ENCODE results near the gene DDN. TPM values are rescaled to one million over a fixed set of nuclear protein-coding genes. Genes with fewer than 3 reads are reported as not detected.

DDN gene
- total RNA-seq, 1 donor: under 0.01 TPM

DNA sequence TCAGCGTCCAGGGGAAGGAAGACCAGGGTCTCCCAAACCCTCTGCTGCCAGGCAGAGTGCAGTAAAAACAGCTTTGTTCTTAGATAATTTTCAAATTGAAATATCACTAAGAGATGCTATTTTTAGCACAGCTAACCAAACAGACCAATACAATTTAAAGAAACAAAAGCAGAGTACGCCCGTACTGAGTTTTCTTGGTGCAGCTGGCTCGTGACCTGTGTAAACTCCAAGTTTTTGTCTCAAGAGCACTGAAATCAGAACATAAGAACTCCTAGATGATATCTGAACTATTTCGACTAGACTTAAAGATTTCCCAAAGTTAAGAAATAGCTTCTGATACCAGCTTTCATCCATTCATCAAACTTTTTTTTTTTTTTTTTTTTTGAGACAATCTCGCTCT, 52.2 kb downstream of the DDN start:
- no peak overlapping the region for H3K4me3 ChIP-seq (ENCODE audit: low read depth, low read length)
- TF ChIP-seq, protein P1, sequence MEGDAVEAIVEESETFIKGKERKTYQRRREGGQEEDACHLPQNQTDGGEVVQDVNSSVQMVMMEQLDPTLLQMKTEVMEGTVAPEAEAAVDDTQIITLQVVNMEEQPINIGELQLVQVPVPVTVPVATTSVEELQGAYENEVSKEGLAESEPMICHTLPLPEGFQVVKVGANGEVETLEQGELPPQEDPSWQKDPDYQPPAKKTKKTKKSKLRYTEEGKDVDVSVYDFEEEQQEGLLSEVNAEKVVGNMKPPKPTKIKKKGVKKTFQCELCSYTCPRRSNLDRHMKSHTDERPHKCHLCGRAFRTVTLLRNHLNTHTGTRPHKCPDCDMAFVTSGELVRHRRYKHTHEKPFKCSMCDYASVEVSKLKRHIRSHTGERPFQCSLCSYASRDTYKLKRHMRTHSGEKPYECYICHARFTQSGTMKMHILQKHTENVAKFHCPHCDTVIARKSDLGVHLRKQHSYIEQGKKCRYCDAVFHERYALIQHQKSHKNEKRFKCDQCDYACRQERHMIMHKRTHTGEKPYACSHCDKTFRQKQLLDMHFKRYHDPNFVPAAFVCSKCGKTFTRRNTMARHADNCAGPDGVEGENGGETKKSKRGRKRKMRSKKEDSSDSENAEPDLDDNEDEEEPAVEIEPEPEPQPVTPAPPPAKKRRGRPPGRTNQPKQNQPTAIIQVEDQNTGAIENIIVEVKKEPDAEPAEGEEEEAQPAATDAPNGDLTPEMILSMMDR (IDR thresholded peaks at IDR 0.05; ENCODE audit: insufficient read depth, low read depth, low read length): no peak
- no peak for DNase-seq (ENCODE audit: low read depth)

DNA sequence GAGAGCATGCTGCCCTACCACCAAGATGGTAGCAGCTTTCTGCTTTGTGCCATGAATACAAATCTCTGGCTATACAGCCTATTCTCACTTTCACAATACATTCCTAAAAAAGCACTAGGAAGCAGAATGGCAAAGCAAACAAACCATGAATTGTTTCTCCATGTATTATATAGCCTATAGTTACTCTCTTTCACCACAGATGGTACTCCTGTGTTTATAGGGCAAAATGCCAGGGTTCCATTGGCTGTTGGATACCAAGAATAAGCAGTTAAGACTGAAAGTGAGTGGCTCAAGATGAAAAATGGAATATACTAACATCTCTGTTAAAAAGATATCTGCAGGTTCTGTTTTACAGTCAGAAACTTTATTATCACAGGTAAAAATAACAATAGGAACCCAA, 53.0 kb downstream of the DDN start:
- no peak overlapping the region for H3K4me3 ChIP-seq (ENCODE audit: low read depth, low read length)
- TF ChIP-seq, protein P1 (IDR thresholded peaks at IDR 0.05; ENCODE audit: insufficient read depth, low read depth, low read length): no peak
- DNase-seq (ENCODE audit: low read depth): peak; percentile 20

Small RNAs within 50 kb of the gene (small RNA-seq; reads per million reads assigned to genes)
- not detected for gene RNU6-940P

Other genes starting within 250 kb of the DDN start
- gene ADCY6, start 210.3 kb downstream of the DDN start, total RNA-seq: 39.6 and 47.1 TPM in 2 replicates
- gene CACNB3, start 180.9 kb downstream of the DDN start, total RNA-seq: 29.8 and 30.3 TPM in 2 replicates
- gene DDX23, start 147.2 kb downstream of the DDN start, total RNA-seq: 51.9 and 64.3 TPM in 2 replicates
- gene RND1, start 133.5 kb downstream of the DDN start, total RNA-seq: under 0.01 TPM in 1 of 2 replicates, not detected in the other
- gene FKBP11, start 73.9 kb downstream of the DDN start, total RNA-seq: 21.9 and 25.5 TPM in 2 replicates
- gene ARF3, start 41.9 kb downstream of the DDN start, total RNA-seq: 49.3 and 68.2 TPM in 2 replicates
- not detected in 2 replicates for gene WNT10B, start 27.6 kb downstream of the DDN start, total RNA-seq
- gene WNT1, start 21.1 kb downstream of the DDN start, total RNA-seq: not detected in 2 replicates
- 61.2 and 62.2 TPM in 2 replicates for gene PRKAG1, start 19.4 kb upstream of the DDN start, total RNA-seq
- 32.2 and 37.1 TPM in 2 replicates for gene KMT2D, start 61.4 kb upstream of the DDN start, total RNA-seq
- 0.64 and 0.86 TPM in 2 replicates for gene RHEBL1, start 70.6 kb upstream of the DDN start, total RNA-seq
- gene DHH, start 95.4 kb upstream of the DDN start, total RNA-seq: not detected in 2 replicates
- 47.9 and 71.2 TPM in 2 replicates for gene LMBR1L, start 111.5 kb upstream of the DDN start, total RNA-seq
- 1,457 and 1,471 TPM in 2 replicates for gene TUBA1B, start 132.0 kb upstream of the DDN start, total RNA-seq
- 834 and 982 TPM in 2 replicates for gene TUBA1A, start 189.7 kb upstream of the DDN start, total RNA-seq

All from fibroblast of villous mesenchyme (primary cell).